Posterior vena cava (tissue), 2 donors: ENCODE data around the gene SLC38A10. TPM values are rescaled to one million over a fixed set of nuclear protein-coding genes. Genes with fewer than 3 reads are reported as not detected.

Experiments used
- DNase-seq: peaks from one replicate; pipeline ENCODE4 v3.0.0-alpha.2; 2020; ENCODE audit warnings: low spot score
- intact Hi-C, 2 donors: fragments of 100-400 bp; cut with DNase I; formaldehyde crosslinking; loops; one replicate each; pipeline versions ENCODE4 v1.14.1 to v1.14.2; 2022 to 2023
- total RNA-seq, 2 donors: library from RNA; stranded (reverse); fragmentation: NEBNext Ultra II Directional; extraction: Animal tissue kit (Norgen Biotek cat#: 25700); gene quantifications; one replicate each; pipeline ENCODE4 v1.2.1, GENCODE V29; 2021
- donor health status: DM: yes; HTN: yes; CAD: no.
- donor health status: DM: yes; HTN: yes; CAD: no.

Gene SLC38A10
- total RNA-seq, 2 donors from 2014 or later: 59.6 to 85.1 TPM

- no peak for DNase-seq
- intact Hi-C loops: loop anchor here in 1 of 2 donors (5.0 kb wide), 1 partner anchor 330 kb away; no protein-coding TSS in a partner anchor
Measured at GRCh38 chr17:81267390-81268067, 27.6 kb downstream of the SLC38A10 start.

GRCh38 chr17:81265576-81265975 lies 29.5 kb downstream of the SLC38A10 start:
- DNase-seq: no peak
- intact Hi-C loops: loop anchor here in 1 of 2 donors (5.0 kb wide), 1 partner anchor 328 kb away; no protein-coding TSS in a partner anchor

- intact Hi-C loops: loop anchor here in 1 of 2 donors (5.0 kb wide), 1 partner anchor 327 kb away; no protein-coding TSS in a partner anchor
Measured at GRCh38 chr17:81264640-81265039, 30.5 kb downstream of the SLC38A10 start.

GRCh38 chr17:81263371-81264181 lies 31.5 kb downstream of the SLC38A10 start:
- intact Hi-C loops: no loop called here
- no peak for DNase-seq

More at GRCh38 chr17:81264640-81265039, 30.5 kb downstream of the SLC38A10 start:
- DNase-seq: no peak

- DNase-seq: no peak
- intact Hi-C loops: no loop called here
Measured at GRCh38 chr17:81261582-81262336, 33.3 kb downstream of the SLC38A10 start.

- intact Hi-C loops: no loop called here
- DNase-seq: no peak
Measured at GRCh38 chr17:81261096-81261495, 34.0 kb downstream of the SLC38A10 start.

- no peak for DNase-seq
- intact Hi-C loops: no loop called here
Measured at GRCh38 chr17:81260641-81261040, 34.5 kb downstream of the SLC38A10 start.

- DNase-seq: no peak
- intact Hi-C loops: no loop called here
Measured at GRCh38 chr17:81260171-81260570, 34.9 kb downstream of the SLC38A10 start.

- intact Hi-C loops: loop anchor here (5.0 to 10.0 kb wide), 3 partner anchors 136 to 346 kb away; partner anchors contain the start of gene BAHCC1 (in 2 of the 2)
- no peak for DNase-seq
Measured at GRCh38 chr17:81259058-81259605, 36.0 kb downstream of the SLC38A10 start.

GRCh38 chr17:81258292-81258691 lies 36.8 kb downstream of the SLC38A10 start:
- no peak for DNase-seq
- intact Hi-C loops: loop anchor here (5.0 to 10.0 kb wide), 3 partner anchors 137 to 347 kb away; partner anchors contain the start of gene BAHCC1 (in 2 of the 2)

- intact Hi-C loops: loop anchor here (5.0 to 10.0 kb wide), 3 partner anchors 137 to 347 kb away; partner anchors contain the start of gene BAHCC1 (in 2 of the 2)
- no peak for DNase-seq
Measured at GRCh38 chr17:81257533-81257932, 37.6 kb downstream of the SLC38A10 start.

- intact Hi-C loops: loop anchor here (5.0 to 10.0 kb wide), 3 partner anchors 138 to 348 kb away; partner anchors contain the start of gene BAHCC1 (in 2 of the 2)
- no peak for DNase-seq
Measured at GRCh38 chr17:81256616-81257015, 38.5 kb downstream of the SLC38A10 start.

GRCh38 chr17:81254955-81255717 lies 40.0 kb downstream of the SLC38A10 start:
- peak; percentile 92 for DNase-seq
- intact Hi-C loops: loop anchor here (5.0 to 10.0 kb wide), 4 partner anchors 140 to 350 kb away; partner anchors contain the start of gene BAHCC1 (in 2 of the 2)

GRCh38 chr17:81253358-81254131 lies 41.6 kb downstream of the SLC38A10 start:
- intact Hi-C loops: loop anchor here (5.0 to 10.0 kb wide), 4 partner anchors 141 to 351 kb away; partner anchors contain the start of gene BAHCC1 (in 2 of the 2)

GRCh38 chr17:81252987-81253329 lies 42.1 kb downstream of the SLC38A10 start:
- no peak for DNase-seq
- intact Hi-C loops: loop anchor here (5.0 to 10.0 kb wide), 4 partner anchors 142 to 352 kb away; partner anchors contain the start of gene BAHCC1 (in 2 of the 2)

More at GRCh38 chr17:81253358-81254131, 41.6 kb downstream of the SLC38A10 start:
- no peak for DNase-seq

GRCh38 chr17:81252326-81252986 lies 42.7 kb downstream of the SLC38A10 start:
- intact Hi-C loops: loop anchor here (5.0 to 10.0 kb wide), 4 partner anchors 142 to 352 kb away; partner anchors contain the start of gene BAHCC1 (in 2 of the 2)

More at GRCh38 chr17:81252326-81252986, 42.7 kb downstream of the SLC38A10 start:
- DNase-seq: no peak
